H1 (cell line): Measurements from ENCODE around the gene MYO9A. TPM values are rescaled to one million over a fixed set of nuclear protein-coding genes. Genes with fewer than 3 reads are reported as not detected.

ENCODE experiments used
- CTCF ChIA-PET: fragments of 300-600 bp; sonication (Branson Sonifier 250); formaldehyde crosslinking; loops from one replicate; lab custom pipeline; 2021; ENCODE audit not compliant: partially characterized antibody; lab: Charles Lee
- POLR2A ChIA-PET: fragments of 300-600 bp; sonication (Branson Sonifier 250); formaldehyde crosslinking; loops from one replicate; lab custom pipeline; 2021; ENCODE audit warnings: inconsistent platforms; ENCODE audit not compliant: partially characterized antibody; lab: Charles Lee
- DNase-seq, 2 experiments: peaks; one replicate each; pipeline versions ENCODE4 v3.0.0 to v3.0.0-alpha.2; 2010 to 2022; ENCODE audit warnings: low spot score in 2 of 2, low read depth in 1 of 2, mixed read lengths in 1 of 2
- FAIRE-seq: peaks from 2 replicates; lab custom pipeline; 2011; peaks lifted over from hg19 to GRCh38; lab: Jason Lieb, UNC
- H2AFZ ChIP-seq: 2 replicates; pipeline ENCODE4 v1.8.1; 2012; ENCODE audit warnings: low read length, inconsistent platforms
- H2AK5ac ChIP-seq: 2 replicates; pipeline ENCODE4 v1.6.1; 2013; ENCODE audit warnings: low read depth, low read length
- H2BK120ac ChIP-seq: replicated peaks from 2 replicates; pipeline ENCODE3; 2013; ENCODE audit warnings: low read depth, low read length, inconsistent platforms
- H2BK12ac ChIP-seq: 2 replicates; pipeline ENCODE4 v1.6.1; 2013; ENCODE audit warnings: low read depth, low read length
- H2BK15ac ChIP-seq: 2 replicates; pipeline ENCODE4 v1.6.1; 2013; ENCODE audit warnings: low read length
- H2BK20ac ChIP-seq: 2 replicates; pipeline ENCODE4 v1.6.1; 2013; ENCODE audit warnings: low read length
- H2BK5ac ChIP-seq: 2 replicates; pipeline ENCODE4 v1.6.1; 2013; ENCODE audit warnings: low read depth, low read length
- H3K14ac ChIP-seq: 2 replicates; pipeline ENCODE4 v1.6.1; 2013; ENCODE audit warnings: inconsistent platforms; ENCODE audit not compliant: insufficient read length
- H3K18ac ChIP-seq: 2 replicates; pipeline ENCODE4 v1.6.1; 2013; ENCODE audit warnings: low read length; ENCODE audit errors: extremely low read depth
- H3K23ac ChIP-seq: 2 replicates; pipeline ENCODE4 v1.6.1; 2013; ENCODE audit warnings: inconsistent platforms; ENCODE audit not compliant: insufficient read length
- H3K23me2 ChIP-seq: 2 replicates; pipeline ENCODE4 v1.6.1; 2013; ENCODE audit warnings: low read depth, low read length
- H3K27ac ChIP-seq: 2 replicates; pipeline ENCODE4 v1.6.1; 2011; ENCODE audit warnings: low read depth, low read length, inconsistent platforms
- H3K27me3 ChIP-seq, 4 experiments: replicated peaks in 1 of 4; 1 replicate in 1 of 4; 2 replicates in 3 of 4; pipeline versions ENCODE4 v1.6.1 to v1.8.1; 2011 to 2013; ENCODE audit warnings: low read length in 3 of 4, mild to moderate bottlenecking in 3 of 4, inconsistent platforms in 2 of 4, mixed read lengths in 2 of 4, moderate library complexity in 1 of 4; ENCODE audit not compliant: control insufficient read depth in 3 of 4, insufficient read depth in 3 of 4; ENCODE audit errors: extremely low read depth in 1 of 4
- H3K36me3 ChIP-seq, 4 experiments: 2 replicates each; pipeline versions ENCODE4 v1.6.1 to v1.8.1; 2011 to 2013; ENCODE audit warnings: mild to moderate bottlenecking in 4 of 4, low read length in 3 of 4, moderate library complexity in 2 of 4, control low read depth in 1 of 4, inconsistent platforms in 1 of 4; ENCODE audit not compliant: insufficient read depth in 4 of 4, control insufficient read depth in 2 of 4
- H3K4ac ChIP-seq: replicated peaks from 2 replicates; pipeline ENCODE3; 2013; ENCODE audit warnings: low read length, low read depth, mixed read lengths, inconsistent platforms; ENCODE audit not compliant: insufficient read length
- H3K4me1 ChIP-seq, 4 experiments: replicated peaks in 1 of 4; 1 replicate in 1 of 4; 2 replicates in 3 of 4; pipeline versions ENCODE4 v1.6.1 to v1.8.1; 2011 to 2013; ENCODE audit warnings: low read length in 3 of 4, inconsistent platforms in 2 of 4, mixed read lengths in 1 of 4; ENCODE audit not compliant: insufficient read depth in 4 of 4, control insufficient read depth in 3 of 4
- H3K4me2 ChIP-seq, 2 experiments: 2 replicates each; pipeline versions ENCODE4 v1.6.1 to v1.8.1; 2011 to 2013; ENCODE audit warnings: low read depth in 2 of 2, low read length in 2 of 2, control low read depth in 1 of 2, inconsistent platforms in 1 of 2, mild to moderate bottlenecking in 1 of 2; ENCODE audit not compliant: insufficient read depth in 1 of 2
- H3K4me3 ChIP-seq, 4 experiments: fragments of 200-600, 300-600 bp in 1 of 4; sonication (generic), shearing (Covaris generic), sonication (Bioruptor Twin) in 1 of 4; 2 replicates each; pipeline versions ENCODE4 v1.5.1 to v1.8.1; 2011 to 2016; ENCODE audit warnings: low read length in 4 of 4, low read depth in 3 of 4, control low read depth in 2 of 4, inconsistent platforms in 2 of 4, mild to moderate bottlenecking in 2 of 4, mixed read lengths in 1 of 4, moderate library complexity in 1 of 4; ENCODE audit not compliant: insufficient read depth in 2 of 4; ENCODE audit errors: extremely low read depth in 1 of 4
- H3K56ac ChIP-seq: replicated peaks from 2 replicates; pipeline ENCODE3; 2013; ENCODE audit warnings: low read depth, mild to moderate bottlenecking, mixed read lengths, low read length, inconsistent platforms; ENCODE audit not compliant: insufficient read length
- H3K79me1 ChIP-seq: 2 replicates; pipeline ENCODE4 v1.6.1; 2013; ENCODE audit warnings: low read depth, low read length, control low read depth
- H3K79me2 ChIP-seq, 2 experiments: 2 replicates each; pipeline versions ENCODE4 v1.6.1 to v1.8.1; 2012 to 2013; ENCODE audit warnings: low read length in 2 of 2, mild to moderate bottlenecking in 2 of 2, inconsistent platforms in 1 of 2; ENCODE audit not compliant: insufficient read depth in 2 of 2, control insufficient read depth in 1 of 2
- H3K9ac ChIP-seq, 4 experiments: replicated peaks in 1 of 4; 1 replicate in 1 of 4; 2 replicates in 3 of 4; pipeline versions ENCODE4 v1.6.1 to v1.8.1; 2011 to 2013; ENCODE audit warnings: low read depth in 3 of 4, low read length in 3 of 4, control low read depth in 2 of 4, mild to moderate bottlenecking in 2 of 4, moderate library complexity in 2 of 4, inconsistent platforms in 1 of 4; ENCODE audit errors: extremely low read depth in 1 of 4
- H3K9me3 ChIP-seq, 2 experiments: 2 replicates each; pipeline versions ENCODE4 v1.6.1 to v1.8.1; 2012 to 2013; ENCODE audit warnings: mild to moderate bottlenecking in 2 of 2, moderate library complexity in 2 of 2, control low read depth in 1 of 2, inconsistent platforms in 1 of 2, low read depth in 1 of 2, low read length in 1 of 2, mixed read lengths in 1 of 2; ENCODE audit not compliant: insufficient read depth in 2 of 2
- H4K20me1 ChIP-seq, 2 experiments: replicated peaks in 1 of 2; 2 replicates each; pipeline versions ENCODE3 to v1.8.1; 2011 to 2013; ENCODE audit warnings: inconsistent platforms in 2 of 2, low read length in 2 of 2, mild to moderate bottlenecking in 1 of 2; ENCODE audit not compliant: insufficient read depth in 2 of 2, control insufficient read depth in 1 of 2
- H4K5ac ChIP-seq: 2 replicates; pipeline ENCODE4 v1.6.1; 2013; ENCODE audit warnings: low read length, low read depth, mixed read lengths, inconsistent platforms; ENCODE audit not compliant: insufficient read length
- H4K8ac ChIP-seq: 2 replicates; pipeline ENCODE4 v1.8.0; 2013; ENCODE audit warnings: mild to moderate bottlenecking, moderate library complexity, low read length, inconsistent platforms; ENCODE audit not compliant: insufficient read depth; ENCODE audit errors: extremely low read depth
- H4K91ac ChIP-seq: replicated peaks from 2 replicates; pipeline ENCODE3; 2013; ENCODE audit warnings: low read length, mixed read lengths, inconsistent platforms; ENCODE audit not compliant: insufficient read length
- ASH2L ChIP-seq: fragments of 200-600, 300-600 bp; sonication (generic); IDR thresholded peaks from one replicate; pipeline ENCODE4 v1.7.1; 2017; ENCODE audit warnings: low read length
- WGBS, 2 experiments: shearing (Covaris generic) in 1 of 2; methylation state at CpG; one replicate each; pipeline versions ENCODE4 v1.1.6 to v1.1.7; 2013 to 2015; ENCODE audit warnings: low lambda C conversion rate in 2 of 2, mixed read lengths in 2 of 2, inconsistent platforms in 1 of 2, low coverage in 1 of 2, missing lambda C conversion rate in 1 of 2; ENCODE audit not compliant: insufficient replicate concordance in 2 of 2, insufficient coverage in 1 of 2, insufficient read length in 1 of 2; ENCODE audit errors: extremely low coverage in 1 of 2, missing lambda C conversion rate in 1 of 2; 5-methylcytosine and 5-hydroxymethylcytosine counted together
- polyA plus RNA-seq, 7 experiments: library from polyadenylated mRNA; depleted of rRNA in 3 of 7; stranded (reverse) in 5 of 7; unstranded in 2 of 7; fragments of >200 nt in 5 of 7; fragments of 200-250 nt in 2 of 7; gene quantifications; 1 replicate in 5 of 7; 2 replicates in 1 of 7; 4 replicates in 1 of 7; pipeline versions ENCODE4 v1.2.1 to v1.2.3, GENCODE V29; 2011 to 2013; ENCODE audit warnings: missing spikeins in 2 of 7, mixed read lengths in 2 of 7
- total RNA-seq: library from RNA; stranded (reverse); fragmentation: NEBNext Ultra II Directional; extraction: Animal tissue kit (Norgen Biotek cat#: 25700); gene quantifications from 2 replicates; pipeline ENCODE4 v1.2.1, GENCODE V29; 2021

Gene MYO9A
- total and polyA plus RNA-seq, 2 of the 8 experiments (the other 6 are each of a cell fraction or from before 2014, with no cell fraction given): 3.9 to 26.0 TPM

- no peak overlapping the region for H2BK20ac ChIP-seq
- H4K20me1 ChIP-seq: no peaks in the 10 kb centered on the region
- no peak overlapping the region for H3K4me2 ChIP-seq
- no peak overlapping the region for H2AK5ac ChIP-seq
- no peak overlapping the region for H3K56ac ChIP-seq
- WGBS, 2 experiments: 89% methylated on average over 1 of the region's 1 CpG; no CpG with 5 or more reads in 1 of the 2 experiments
- H4K8ac ChIP-seq: no peak overlapping the region
- peak overlapping the region; percentile 70 for H3K23ac ChIP-seq
- no peak overlapping the region for H2AFZ ChIP-seq
- ChIA-PET CTCF (no interaction called here), POLR2A (no interaction called here)
- H3K27me3 ChIP-seq: no peaks in the 10 kb centered on the region
- DNase-seq: no peak
- H2BK15ac ChIP-seq: no peak overlapping the region
- H3K9me3 ChIP-seq: no peaks in the 10 kb centered on the region
- no peak for FAIRE-seq
- no peak overlapping the region for H4K5ac ChIP-seq
- H3K79me1 ChIP-seq: no peaks in the 10 kb centered on the region
- no peak for TF ChIP-seq ASH2L
- no peaks in the 10 kb centered on the region for H3K23me2 ChIP-seq
- H4K91ac ChIP-seq: no peak overlapping the region
- no peak overlapping the region for H2BK120ac ChIP-seq
- H3K4me3 ChIP-seq: no peak overlapping the region
- H3K18ac ChIP-seq: no peak overlapping the region
- no peak overlapping the region for H2BK12ac ChIP-seq
- no peak overlapping the region for H3K27ac ChIP-seq
- no peak overlapping the region for H3K9ac ChIP-seq
- H3K79me2 ChIP-seq: no peaks in the 10 kb centered on the region
- no peak overlapping the region for H3K14ac ChIP-seq
- H3K4me1 ChIP-seq: peaks cover 0 to 9% (median 0%) of the 10 kb centered on the region in 4 experiments; a peak in 2 of 7 replicates
- no peak overlapping the region for H3K4ac ChIP-seq
- H2BK5ac ChIP-seq: no peak overlapping the region
- no peaks in the 10 kb centered on the region for H3K36me3 ChIP-seq
These were observed 229.2 kb downstream of the MYO9A start for GRCh38 chr15:71888797-71889196.
